ENCODE data around the gene POMT2. TPM values are rescaled to one million over a fixed set of nuclear protein-coding genes. Genes with fewer than 3 reads are reported as not detected.
"Not testable (repeated sequence)": the region's sequence is repeated elsewhere in the genome, so short reads cannot be mapped to it uniquely, and the experiment has no call there.

POMT2 gene
- total RNA-seq, 6 donors from 2014 or later, result 14.6 to 36.7 (median 25.4) TPM

DNA sequence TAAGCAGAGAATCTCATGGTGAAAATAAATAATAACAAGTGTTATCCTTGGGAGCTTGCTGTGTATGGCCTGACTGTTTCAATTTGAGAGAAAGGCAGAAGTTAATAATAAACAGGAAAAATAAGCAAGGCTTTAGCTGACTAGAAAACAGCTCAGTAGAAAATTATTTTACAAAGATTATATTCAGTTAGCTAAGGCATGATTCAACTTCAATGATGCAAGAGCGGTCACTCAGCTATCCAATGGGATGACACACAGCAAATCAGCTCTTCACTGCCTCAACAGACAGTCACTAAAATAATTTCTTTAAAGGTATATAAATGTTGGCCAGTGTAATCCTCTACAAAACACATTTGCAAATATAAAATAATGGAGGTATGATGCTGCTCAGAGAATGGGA lies 18.7 kb upstream of the POMT2 start:
- ATAC-seq (ENCODE audit: low FRiP score in 2 of 2) (no peak), DNase-seq (no peak)
- H3K27me3 ChIP-seq, result no peaks in the 10 kb centered on the region
- WGBS, 2 donors, result 96 to 100% methylated on average over 1 of the region's 1 CpG
- H3K9me3 ChIP-seq, result no peaks in the 10 kb centered on the region
- H3K4me1 ChIP-seq, result no peaks in the 10 kb centered on the region
- no peak overlapping the region for H3K27ac ChIP-seq
- H3K36me3 ChIP-seq, result peaks cover 12 to 52% (median 23%) of the 10 kb centered on the region in 4 donors
- H3K4me3 ChIP-seq, result no peak overlapping the region
- TF ChIP-seq POLR2AphosphoS5 (IDR thresholded peaks at IDR 0.05) (no peak), POLR2A (IDR thresholded peaks at IDR 0.05) (no peak), EP300 (IDR thresholded peaks at IDR 0.05) (no peak)

DNA sequence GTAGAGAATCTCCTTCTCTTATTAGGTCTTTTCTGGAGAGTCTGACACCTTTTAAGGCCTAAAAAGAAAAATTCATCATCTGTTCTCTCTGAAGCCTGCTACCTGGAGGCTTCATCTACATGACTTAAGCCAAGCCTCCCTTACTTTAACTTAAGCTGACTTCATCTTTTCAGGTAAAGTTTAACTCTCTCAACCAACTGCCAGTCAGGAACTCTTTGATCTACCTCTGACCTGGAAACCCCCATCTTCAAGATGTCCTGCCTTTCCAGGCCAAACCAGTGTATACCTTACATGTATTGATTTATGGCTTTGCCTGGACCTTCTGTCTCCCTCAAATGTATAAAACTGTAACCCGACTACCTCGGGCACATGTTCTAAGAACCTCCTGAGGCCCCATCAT lies 17.6 kb upstream of the POMT2 start:
- DNase-seq, result no peak
- TF ChIP-seq, protein P1, sequence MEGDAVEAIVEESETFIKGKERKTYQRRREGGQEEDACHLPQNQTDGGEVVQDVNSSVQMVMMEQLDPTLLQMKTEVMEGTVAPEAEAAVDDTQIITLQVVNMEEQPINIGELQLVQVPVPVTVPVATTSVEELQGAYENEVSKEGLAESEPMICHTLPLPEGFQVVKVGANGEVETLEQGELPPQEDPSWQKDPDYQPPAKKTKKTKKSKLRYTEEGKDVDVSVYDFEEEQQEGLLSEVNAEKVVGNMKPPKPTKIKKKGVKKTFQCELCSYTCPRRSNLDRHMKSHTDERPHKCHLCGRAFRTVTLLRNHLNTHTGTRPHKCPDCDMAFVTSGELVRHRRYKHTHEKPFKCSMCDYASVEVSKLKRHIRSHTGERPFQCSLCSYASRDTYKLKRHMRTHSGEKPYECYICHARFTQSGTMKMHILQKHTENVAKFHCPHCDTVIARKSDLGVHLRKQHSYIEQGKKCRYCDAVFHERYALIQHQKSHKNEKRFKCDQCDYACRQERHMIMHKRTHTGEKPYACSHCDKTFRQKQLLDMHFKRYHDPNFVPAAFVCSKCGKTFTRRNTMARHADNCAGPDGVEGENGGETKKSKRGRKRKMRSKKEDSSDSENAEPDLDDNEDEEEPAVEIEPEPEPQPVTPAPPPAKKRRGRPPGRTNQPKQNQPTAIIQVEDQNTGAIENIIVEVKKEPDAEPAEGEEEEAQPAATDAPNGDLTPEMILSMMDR (IDR thresholded peaks at IDR 0.05), result no peak
- no peak overlapping the region for H3K27ac ChIP-seq
- H3K4me1 ChIP-seq, result no peaks in the 10 kb centered on the region
- ATAC-seq (ENCODE audit: low FRiP score in 2 of 2), result no peak
- WGBS, 2 donors, result 88 to 96% methylated on average over 2 of the region's 2 CpGs
- H3K4me3 ChIP-seq, result no peak overlapping the region
- no peaks in the 10 kb centered on the region for H3K27me3 ChIP-seq
- H3K36me3 ChIP-seq, result peaks cover 13 to 47% (median 23%) of the 10 kb centered on the region in 4 donors
- H3K9me3 ChIP-seq, result no peaks in the 10 kb centered on the region

DNA sequence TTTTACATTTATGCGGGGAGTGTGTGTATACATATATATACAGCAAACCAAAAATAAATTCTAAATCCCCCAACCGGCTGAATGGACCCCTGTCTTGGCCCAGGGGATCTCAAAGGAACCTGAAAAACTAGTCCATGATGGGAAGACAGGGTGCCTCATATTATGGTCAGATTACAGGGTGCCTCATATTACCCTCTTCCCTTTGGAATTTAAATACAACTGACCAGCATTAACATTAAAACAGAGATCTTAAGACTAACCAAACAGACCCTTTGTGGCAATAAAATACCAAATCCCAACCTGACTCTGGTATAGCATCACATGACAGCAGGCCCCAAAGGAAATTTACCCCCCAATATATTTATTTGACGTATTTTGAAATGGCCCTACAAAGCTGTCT lies 17.2 kb upstream of the POMT2 start:
- ATAC-seq (ENCODE audit: low FRiP score in 2 of 2), result no peak
- Histone ChIP-seq H3K27ac (no peak overlapping the region), H3K27me3 (no peaks in the 10 kb centered on the region), H3K36me3 (peaks cover 13 to 43% (median 19%) of the 10 kb centered on the region in 4 donors), H3K4me1 (no peaks in the 10 kb centered on the region), H3K4me3 (no peak overlapping the region), H3K9me3 (no peaks in the 10 kb centered on the region)
- no peak for TF ChIP-seq EP300 (IDR thresholded peaks at IDR 0.05)
- no peak for TF ChIP-seq POLR2A (IDR thresholded peaks at IDR 0.05)
- TF ChIP-seq, protein P1 (IDR thresholded peaks at IDR 0.05), result no peak
- no peak for TF ChIP-seq POLR2AphosphoS5 (IDR thresholded peaks at IDR 0.05)
- 90 to 97% methylated on average over 3 of the region's 3 CpGs for WGBS, 2 donors
- no peak for DNase-seq

DNA sequence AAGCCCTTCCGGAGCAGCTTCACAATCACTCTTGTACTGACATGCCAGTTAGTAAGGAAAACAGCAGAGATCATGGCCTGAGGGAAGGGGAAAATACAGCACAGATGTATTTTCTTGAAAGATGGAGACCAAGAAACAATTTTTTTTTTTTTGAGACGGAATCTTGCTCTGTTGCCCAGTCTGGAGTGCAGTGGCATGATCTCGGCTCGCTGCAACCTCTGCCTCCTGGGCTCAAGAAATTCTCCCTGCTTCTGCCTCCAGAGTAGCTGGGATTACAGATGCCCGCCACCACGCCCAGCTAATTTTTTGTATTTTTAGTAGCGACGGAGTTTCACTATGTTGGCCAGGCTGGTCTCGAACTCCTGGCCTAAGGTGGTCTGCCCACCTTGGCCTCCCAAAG lies 16.6 kb upstream of the POMT2 start:
- WGBS, 2 donors, result 96 to 97% methylated on average over 9 of the region's 9 CpGs
- DNase-seq, result not testable (repeated sequence)

DNA sequence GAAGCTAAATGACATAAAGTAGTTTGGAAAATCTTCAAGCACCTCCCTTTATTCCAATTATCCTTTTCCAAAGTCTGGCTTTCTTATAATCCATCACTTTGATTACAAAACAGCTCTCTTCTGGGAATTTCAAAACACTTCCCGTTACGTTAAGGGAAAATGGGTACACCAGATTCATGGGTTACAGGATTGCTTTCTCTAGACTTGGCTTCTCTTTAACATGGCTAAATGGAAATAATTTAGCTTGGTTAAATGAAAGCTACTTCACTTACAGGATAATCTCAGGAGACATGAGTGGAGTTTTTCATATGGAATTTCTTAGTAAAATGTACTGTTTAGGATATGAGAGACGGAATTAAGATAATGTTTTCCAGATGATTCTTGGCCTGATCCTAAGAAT lies 14.9 kb upstream of the POMT2 start:
- H3K4me1 ChIP-seq, result no peaks in the 10 kb centered on the region
- no peaks in the 10 kb centered on the region for H3K27me3 ChIP-seq
- H3K27ac ChIP-seq, result no peak overlapping the region
- 89 to 93% methylated on average over 3 of the region's 3 CpGs for WGBS, 2 donors
- DNase-seq (no peak), ATAC-seq (ENCODE audit: low FRiP score in 2 of 2) (no peak)
- TF ChIP-seq POLR2AphosphoS5 (IDR thresholded peaks at IDR 0.05) (no peak), EP300 (IDR thresholded peaks at IDR 0.05) (no peak), POLR2A (IDR thresholded peaks at IDR 0.05) (no peak)
- TF ChIP-seq, protein P1 (IDR thresholded peaks at IDR 0.05), result no peak
- H3K36me3 ChIP-seq, result peaks cover 0 to 20% (median 7%) of the 10 kb centered on the region in 4 donors
- no peaks in the 10 kb centered on the region for H3K9me3 ChIP-seq
- H3K4me3 ChIP-seq, result no peak overlapping the region

More for the DNA sequence above, 16.6 kb upstream of the POMT2 start:
- not testable (repeated sequence) for H3K27ac ChIP-seq; H3K4me1 ChIP-seq; H3K4me3 ChIP-seq; ATAC-seq (ENCODE audit: low FRiP score in 2 of 2); H3K27me3 ChIP-seq; H3K9me3 ChIP-seq
- H3K36me3 ChIP-seq, result peaks cover 10 to 36% (median 17%) of the 10 kb centered on the region in 4 donors

DNA sequence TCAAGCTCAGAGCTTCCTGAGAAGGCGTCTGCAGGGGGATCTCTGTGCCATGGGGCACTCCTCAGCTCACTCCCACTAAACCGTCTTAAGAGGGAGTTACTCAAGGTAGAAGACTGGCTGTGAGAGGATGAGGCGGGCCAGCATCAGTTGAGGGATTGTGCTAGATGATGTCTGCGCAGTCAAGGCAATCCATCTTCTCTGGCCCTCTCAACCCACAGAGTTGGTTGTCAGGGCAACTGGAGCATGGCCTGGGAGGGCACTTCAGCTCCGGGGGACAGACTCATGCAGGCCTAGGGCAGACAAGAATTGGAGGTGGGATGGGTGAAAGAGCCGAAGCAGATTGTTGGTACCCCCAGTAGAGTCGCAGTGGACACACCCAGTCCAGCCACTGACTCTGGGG lies 9.2 kb upstream of the POMT2 start:
- DNase-seq (no peak), ATAC-seq (ENCODE audit: low FRiP score in 2 of 2) (no peak)
- TF ChIP-seq, protein P1 (IDR thresholded peaks at IDR 0.05), result no peak
- TF ChIP-seq POLR2AphosphoS5 (IDR thresholded peaks at IDR 0.05) (no peak), EP300 (IDR thresholded peaks at IDR 0.05) (no peak), POLR2A (IDR thresholded peaks at IDR 0.05) (no peak)
- H3K9me3 ChIP-seq, result no peaks in the 10 kb centered on the region
- H3K36me3 ChIP-seq, result peaks cover 0 to 3% (median 0%) of the 10 kb centered on the region in 4 donors
- H3K27ac ChIP-seq, result no peak overlapping the region
- whole genome bisulfite sequencing, 2 donors, result 80% methylated on average over 4 to 7 of the region's 7 CpGs
- no peak overlapping the region for H3K4me3 ChIP-seq
- H3K27me3 ChIP-seq, result no peaks in the 10 kb centered on the region
- no peaks in the 10 kb centered on the region for H3K4me1 ChIP-seq
